H1 (cell line): ENCODE data around the gene TPP1. TPM values are rescaled to one million over a fixed set of nuclear protein-coding genes. Genes with fewer than 3 reads are reported as not detected.

Experiments
- CTCF ChIA-PET: fragments of 300-600 bp; sonication (Branson Sonifier 250); formaldehyde crosslinking; loops from one replicate; lab custom pipeline; 2021; ENCODE audit not compliant: partially characterized antibody; lab: Charles Lee
- POLR2A ChIA-PET: fragments of 300-600 bp; sonication (Branson Sonifier 250); formaldehyde crosslinking; loops from one replicate; lab custom pipeline; 2021; ENCODE audit warnings: inconsistent platforms; ENCODE audit not compliant: partially characterized antibody; lab: Charles Lee
- DNase-seq, 2 experiments: peaks; one replicate each; pipeline versions ENCODE4 v3.0.0 to v3.0.0-alpha.2; 2010 to 2022; ENCODE audit warnings: low spot score in 2 of 2, low read depth in 1 of 2, mixed read lengths in 1 of 2
- FAIRE-seq: peaks from 2 replicates; lab custom pipeline; 2011; peaks lifted over from hg19 to GRCh38; lab: Jason Lieb, UNC
- H2AFZ ChIP-seq: 2 replicates; pipeline ENCODE4 v1.8.1; 2012; ENCODE audit warnings: low read length, inconsistent platforms
- H2AK5ac ChIP-seq: 2 replicates; pipeline ENCODE4 v1.6.1; 2013; ENCODE audit warnings: low read depth, low read length
- H2BK120ac ChIP-seq: replicated peaks from 2 replicates; pipeline ENCODE3; 2013; ENCODE audit warnings: low read depth, low read length, inconsistent platforms
- H2BK12ac ChIP-seq: 2 replicates; pipeline ENCODE4 v1.6.1; 2013; ENCODE audit warnings: low read depth, low read length
- H2BK15ac ChIP-seq: 2 replicates; pipeline ENCODE4 v1.6.1; 2013; ENCODE audit warnings: low read length
- H2BK20ac ChIP-seq: 2 replicates; pipeline ENCODE4 v1.6.1; 2013; ENCODE audit warnings: low read length
- H2BK5ac ChIP-seq: 2 replicates; pipeline ENCODE4 v1.6.1; 2013; ENCODE audit warnings: low read depth, low read length
- H3K14ac ChIP-seq: 2 replicates; pipeline ENCODE4 v1.6.1; 2013; ENCODE audit warnings: inconsistent platforms; ENCODE audit not compliant: insufficient read length
- H3K18ac ChIP-seq: 2 replicates; pipeline ENCODE4 v1.6.1; 2013; ENCODE audit warnings: low read length; ENCODE audit errors: extremely low read depth
- H3K23ac ChIP-seq: 2 replicates; pipeline ENCODE4 v1.6.1; 2013; ENCODE audit warnings: inconsistent platforms; ENCODE audit not compliant: insufficient read length
- H3K23me2 ChIP-seq: 2 replicates; pipeline ENCODE4 v1.6.1; 2013; ENCODE audit warnings: low read depth, low read length
- H3K27ac ChIP-seq: 2 replicates; pipeline ENCODE4 v1.6.1; 2011; ENCODE audit warnings: low read depth, low read length, inconsistent platforms
- H3K27me3 ChIP-seq, 4 experiments: replicated peaks in 1 of 4; 1 replicate in 1 of 4; 2 replicates in 3 of 4; pipeline versions ENCODE4 v1.6.1 to v1.8.1; 2011 to 2013; ENCODE audit warnings: low read length in 3 of 4, mild to moderate bottlenecking in 3 of 4, inconsistent platforms in 2 of 4, mixed read lengths in 2 of 4, moderate library complexity in 1 of 4; ENCODE audit not compliant: control insufficient read depth in 3 of 4, insufficient read depth in 3 of 4; ENCODE audit errors: extremely low read depth in 1 of 4
- H3K36me3 ChIP-seq, 4 experiments: 2 replicates each; pipeline versions ENCODE4 v1.6.1 to v1.8.1; 2011 to 2013; ENCODE audit warnings: mild to moderate bottlenecking in 4 of 4, low read length in 3 of 4, moderate library complexity in 2 of 4, control low read depth in 1 of 4, inconsistent platforms in 1 of 4; ENCODE audit not compliant: insufficient read depth in 4 of 4, control insufficient read depth in 2 of 4
- H3K4ac ChIP-seq: replicated peaks from 2 replicates; pipeline ENCODE3; 2013; ENCODE audit warnings: low read length, low read depth, mixed read lengths, inconsistent platforms; ENCODE audit not compliant: insufficient read length
- H3K4me1 ChIP-seq, 4 experiments: replicated peaks in 1 of 4; 1 replicate in 1 of 4; 2 replicates in 3 of 4; pipeline versions ENCODE4 v1.6.1 to v1.8.1; 2011 to 2013; ENCODE audit warnings: low read length in 3 of 4, inconsistent platforms in 2 of 4, mixed read lengths in 1 of 4; ENCODE audit not compliant: insufficient read depth in 4 of 4, control insufficient read depth in 3 of 4
- H3K4me2 ChIP-seq, 2 experiments: 2 replicates each; pipeline versions ENCODE4 v1.6.1 to v1.8.1; 2011 to 2013; ENCODE audit warnings: low read depth in 2 of 2, low read length in 2 of 2, control low read depth in 1 of 2, inconsistent platforms in 1 of 2, mild to moderate bottlenecking in 1 of 2; ENCODE audit not compliant: insufficient read depth in 1 of 2
- H3K4me3 ChIP-seq, 4 experiments: fragments of 200-600, 300-600 bp in 1 of 4; sonication (generic), shearing (Covaris generic), sonication (Bioruptor Twin) in 1 of 4; 2 replicates each; pipeline versions ENCODE4 v1.5.1 to v1.8.1; 2011 to 2016; ENCODE audit warnings: low read length in 4 of 4, low read depth in 3 of 4, control low read depth in 2 of 4, inconsistent platforms in 2 of 4, mild to moderate bottlenecking in 2 of 4, mixed read lengths in 1 of 4, moderate library complexity in 1 of 4; ENCODE audit not compliant: insufficient read depth in 2 of 4; ENCODE audit errors: extremely low read depth in 1 of 4
- H3K56ac ChIP-seq: replicated peaks from 2 replicates; pipeline ENCODE3; 2013; ENCODE audit warnings: low read depth, mild to moderate bottlenecking, mixed read lengths, low read length, inconsistent platforms; ENCODE audit not compliant: insufficient read length
- H3K79me1 ChIP-seq: 2 replicates; pipeline ENCODE4 v1.6.1; 2013; ENCODE audit warnings: low read depth, low read length, control low read depth
- H3K79me2 ChIP-seq, 2 experiments: 2 replicates each; pipeline versions ENCODE4 v1.6.1 to v1.8.1; 2012 to 2013; ENCODE audit warnings: low read length in 2 of 2, mild to moderate bottlenecking in 2 of 2, inconsistent platforms in 1 of 2; ENCODE audit not compliant: insufficient read depth in 2 of 2, control insufficient read depth in 1 of 2
- H3K9ac ChIP-seq, 4 experiments: replicated peaks in 1 of 4; 1 replicate in 1 of 4; 2 replicates in 3 of 4; pipeline versions ENCODE4 v1.6.1 to v1.8.1; 2011 to 2013; ENCODE audit warnings: low read depth in 3 of 4, low read length in 3 of 4, control low read depth in 2 of 4, mild to moderate bottlenecking in 2 of 4, moderate library complexity in 2 of 4, inconsistent platforms in 1 of 4; ENCODE audit errors: extremely low read depth in 1 of 4
- H3K9me3 ChIP-seq, 2 experiments: 2 replicates each; pipeline versions ENCODE4 v1.6.1 to v1.8.1; 2012 to 2013; ENCODE audit warnings: mild to moderate bottlenecking in 2 of 2, moderate library complexity in 2 of 2, control low read depth in 1 of 2, inconsistent platforms in 1 of 2, low read depth in 1 of 2, low read length in 1 of 2, mixed read lengths in 1 of 2; ENCODE audit not compliant: insufficient read depth in 2 of 2
- H4K20me1 ChIP-seq, 2 experiments: replicated peaks in 1 of 2; 2 replicates each; pipeline versions ENCODE3 to v1.8.1; 2011 to 2013; ENCODE audit warnings: inconsistent platforms in 2 of 2, low read length in 2 of 2, mild to moderate bottlenecking in 1 of 2; ENCODE audit not compliant: insufficient read depth in 2 of 2, control insufficient read depth in 1 of 2
- H4K5ac ChIP-seq: 2 replicates; pipeline ENCODE4 v1.6.1; 2013; ENCODE audit warnings: low read length, low read depth, mixed read lengths, inconsistent platforms; ENCODE audit not compliant: insufficient read length
- H4K8ac ChIP-seq: 2 replicates; pipeline ENCODE4 v1.8.0; 2013; ENCODE audit warnings: mild to moderate bottlenecking, moderate library complexity, low read length, inconsistent platforms; ENCODE audit not compliant: insufficient read depth; ENCODE audit errors: extremely low read depth
- H4K91ac ChIP-seq: replicated peaks from 2 replicates; pipeline ENCODE3; 2013; ENCODE audit warnings: low read length, mixed read lengths, inconsistent platforms; ENCODE audit not compliant: insufficient read length
- ATF2 ChIP-seq: IDR thresholded peaks from 2 replicates; pipeline ENCODE4 v1.6.1; 2012; ENCODE audit warnings: low read length, inconsistent platforms
- RBBP5 ChIP-seq: IDR thresholded peaks from 2 replicates; pipeline ENCODE4 v1.7.1; 2012; ENCODE audit warnings: low read depth, mild to moderate bottlenecking, inconsistent platforms, low read length, moderate library complexity, borderline replicate concordance
- SIRT6 ChIP-seq: IDR thresholded peaks from one replicate; pipeline ENCODE4 v1.7.1; 2012; ENCODE audit warnings: low read length, inconsistent platforms
- WGBS, 2 experiments: shearing (Covaris generic) in 1 of 2; methylation state at CpG; one replicate each; pipeline versions ENCODE4 v1.1.6 to v1.1.7; 2013 to 2015; ENCODE audit warnings: low lambda C conversion rate in 2 of 2, mixed read lengths in 2 of 2, inconsistent platforms in 1 of 2, low coverage in 1 of 2, missing lambda C conversion rate in 1 of 2; ENCODE audit not compliant: insufficient replicate concordance in 2 of 2, insufficient coverage in 1 of 2, insufficient read length in 1 of 2; ENCODE audit errors: extremely low coverage in 1 of 2, missing lambda C conversion rate in 1 of 2; 5-methylcytosine and 5-hydroxymethylcytosine counted together
- polyA plus RNA-seq, 7 experiments: library from polyadenylated mRNA; depleted of rRNA in 3 of 7; stranded (reverse) in 5 of 7; unstranded in 2 of 7; fragments of >200 nt in 5 of 7; fragments of 200-250 nt in 2 of 7; gene quantifications; 1 replicate in 5 of 7; 2 replicates in 1 of 7; 4 replicates in 1 of 7; pipeline versions ENCODE4 v1.2.1 to v1.2.3, GENCODE V29; 2011 to 2013; ENCODE audit warnings: missing spikeins in 2 of 7, mixed read lengths in 2 of 7
- total RNA-seq: library from RNA; stranded (reverse); fragmentation: NEBNext Ultra II Directional; extraction: Animal tissue kit (Norgen Biotek cat#: 25700); gene quantifications from 2 replicates; pipeline ENCODE4 v1.2.1, GENCODE V29; 2021
- TF ChIP-seq, protein P1 (sequence below): IDR thresholded peaks from 2 replicates; pipeline ENCODE4 v1.6.1; 2012; ENCODE audit warnings: inconsistent platforms

TPP1 gene
- total and polyA plus RNA-seq, 2 of the 8 experiments (the other 6 are each of a cell fraction or from before 2014, with no cell fraction given), result 36.1 to 77.5 TPM

DNA sequence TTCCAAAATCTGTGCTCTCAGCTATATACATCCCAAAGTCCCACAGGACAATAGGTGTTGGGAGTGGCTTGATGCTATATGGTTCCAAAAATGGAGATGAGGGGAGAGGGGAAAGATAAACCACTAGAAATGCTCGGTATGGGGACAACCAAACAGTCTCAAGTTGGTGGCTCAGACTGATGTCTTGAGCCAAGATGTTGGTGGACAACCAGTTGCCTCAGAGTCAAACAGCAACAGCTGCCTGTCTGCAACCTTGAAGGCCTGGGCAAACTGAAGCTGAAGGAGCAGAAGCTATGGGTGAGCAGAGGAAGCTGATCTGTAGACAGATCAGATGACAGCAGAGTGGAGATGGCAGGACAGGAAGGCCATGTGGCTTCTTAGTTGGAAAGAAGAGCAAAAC, 19.8 kb downstream of the TPP1 start:
- ChIA-PET POLR2A (interaction anchor here (1.2 to 2.7 kb wide), 2 partner anchors 8 to 13 kb away, joined by 3 to 9 read pairs; partner anchors contain the start of gene TAF10), CTCF (interaction anchor here (0.6 to 1.6 kb wide), 3 partner anchors 12 to 158 kb away, joined by 3 to 5 read pairs (median 5); partner anchors contain the start of gene TAF10)
- no peak overlapping the region for H3K18ac ChIP-seq
- H2BK12ac ChIP-seq, result no peak overlapping the region
- H3K9ac ChIP-seq, result no peak overlapping the region
- H3K9me3 ChIP-seq, result no peaks in the 10 kb centered on the region
- no peak overlapping the region for H2AFZ ChIP-seq
- H3K79me1 ChIP-seq, result peaks cover 7% of the 10 kb centered on the region
- no peak overlapping the region for H3K4me3 ChIP-seq
- no peak overlapping the region for H3K56ac ChIP-seq
- H4K20me1 ChIP-seq, result peaks cover 0 to 10% of the 10 kb centered on the region in 2 experiments
- no peak overlapping the region for H2BK120ac ChIP-seq
- peaks cover 15% of the 10 kb centered on the region for H3K23me2 ChIP-seq
- H3K23ac ChIP-seq, result no peak overlapping the region
- no peak overlapping the region for H4K91ac ChIP-seq
- no peak overlapping the region for H3K14ac ChIP-seq
- WGBS, 2 experiments, result 100% methylated on average over 1 of the region's 1 CpG; no CpG with 5 or more reads in 1 of the 2 experiments
- DNase-seq (no peak), FAIRE-seq (no peak)
- H3K27me3 ChIP-seq, result no peaks in the 10 kb centered on the region
- no peak overlapping the region for H4K8ac ChIP-seq
- H3K4ac ChIP-seq, result no peak overlapping the region
- H3K27ac ChIP-seq, result no peak overlapping the region
- peaks cover 3 to 22% (median 9%) of the 10 kb centered on the region in 4 experiments; a peak in 7 of 8 replicates for H3K36me3 ChIP-seq
- peaks cover 0 to 4% (median 2%) of the 10 kb centered on the region in 4 experiments; a peak in 3 of 7 replicates for H3K4me1 ChIP-seq
- H2BK20ac ChIP-seq, result no peak overlapping the region
- no peak overlapping the region for H2BK5ac ChIP-seq
- no peak overlapping the region for H2AK5ac ChIP-seq
- H4K5ac ChIP-seq, result no peak overlapping the region
- H2BK15ac ChIP-seq, result no peak overlapping the region
- no peak overlapping the region for H3K4me2 ChIP-seq
- peaks cover 3 to 17% of the 10 kb centered on the region in 2 experiments for H3K79me2 ChIP-seq
- no peak for TF ChIP-seq RBBP5
- TF ChIP-seq, protein P1, sequence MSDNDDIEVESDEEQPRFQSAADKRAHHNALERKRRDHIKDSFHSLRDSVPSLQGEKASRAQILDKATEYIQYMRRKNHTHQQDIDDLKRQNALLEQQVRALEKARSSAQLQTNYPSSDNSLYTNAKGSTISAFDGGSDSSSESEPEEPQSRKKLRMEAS, result no peak
- TF ChIP-seq SIRT6, result no peak
- no peak for TF ChIP-seq ATF2
